Measurements from ENCODE around the gene LRPAP1. TPM values are rescaled to one million over a fixed set of nuclear protein-coding genes. Genes with fewer than 3 reads are reported as not detected.

The LRPAP1 gene
- polyA plus RNA-seq, 1 donor (not counting 4 experiments of a cell fraction or from before 2014, with no cell fraction given), result 121 TPM

DNA sequence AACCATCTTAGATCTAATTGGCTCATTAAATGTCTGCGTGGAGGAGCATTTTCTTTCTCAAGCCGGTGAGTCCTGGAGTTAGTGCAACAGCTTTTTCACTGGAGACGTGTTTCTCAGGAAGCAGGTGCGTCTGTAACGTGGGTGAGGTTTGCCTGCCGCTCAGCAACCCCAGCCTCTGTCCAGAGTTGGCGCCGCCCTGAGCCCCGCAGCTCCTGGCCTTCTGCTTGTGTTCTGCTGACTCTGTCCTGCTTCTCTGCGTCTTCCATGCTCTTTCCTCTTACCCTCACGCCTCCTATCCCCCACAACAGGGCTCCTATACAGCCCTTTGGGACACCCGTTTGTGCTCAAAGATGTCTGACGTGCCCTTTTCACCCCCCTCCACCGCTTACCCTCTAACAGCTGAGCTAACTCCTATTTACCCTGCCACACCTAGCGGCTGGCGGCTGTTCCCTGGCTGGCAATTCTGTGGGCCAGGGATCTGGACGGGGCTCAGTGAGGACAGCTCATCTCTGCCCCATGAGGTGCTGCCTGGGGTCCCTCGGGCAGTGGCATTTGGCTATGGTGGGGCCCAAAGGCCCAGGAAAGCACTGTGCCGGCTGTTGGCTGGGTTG lies 50.3 kb downstream of the LRPAP1 start:
- Histone ChIP-seq H3K79me2 (ENCODE audit: control insufficient read depth, insufficient read depth, low read length) (no peaks in the 10 kb centered on the region), H3K4me1 (ENCODE audit: control insufficient read depth, extremely low read depth, insufficient read depth, low read length) (peaks cover 20% of the 10 kb centered on the region), H3K27ac (ENCODE audit: control insufficient read depth, insufficient read depth, low read length) (no peak overlapping the region), H3K27me3 (ENCODE audit: control insufficient read depth, extremely low read depth, insufficient read depth, low read length) (peaks cover 49% of the 10 kb centered on the region), H3K9me1 (ENCODE audit: control insufficient read depth, extremely low read depth, insufficient read depth, low read length) (no peaks in the 10 kb centered on the region), H3K9ac (ENCODE audit: control insufficient read depth, extremely low read depth, insufficient read depth, low read length) (no peak overlapping the region), H2AFZ (ENCODE audit: control insufficient read depth, low read length) (no peak overlapping the region), H3K4me3 (ENCODE audit: control insufficient read depth in 2 of 3, extremely low read depth in 1 of 3, insufficient read depth in 2 of 3, low read depth in 1 of 3, low read length in 3 of 3) (no peak overlapping the region), H4K20me1 (ENCODE audit: control insufficient read depth, extremely low read depth, insufficient read depth, low read length) (no peaks in the 10 kb centered on the region), H3K36me3 (ENCODE audit: control insufficient read depth in 2 of 2, extremely low read depth in 1 of 2, insufficient read depth in 2 of 2, low read length in 2 of 2) (no peaks in the 10 kb centered on the region), H3K4me2 (ENCODE audit: control insufficient read depth, extremely low read depth, insufficient read depth, low read depth, low read length) (no peak overlapping the region), H3K9me3 (ENCODE audit: control insufficient read depth, low read depth, low read length) (no peaks in the 10 kb centered on the region)
- dilution Hi-C loops (cut with MboI; ENCODE audit: extremely low pct_ligation_motif_present, low sequenced_read_pairs), result no loop called here
- no peak for TF ChIP-seq EZH2 (IDR thresholded peaks at IDR 0.05; ENCODE audit: low read length)
- TF ChIP-seq, protein P1, sequence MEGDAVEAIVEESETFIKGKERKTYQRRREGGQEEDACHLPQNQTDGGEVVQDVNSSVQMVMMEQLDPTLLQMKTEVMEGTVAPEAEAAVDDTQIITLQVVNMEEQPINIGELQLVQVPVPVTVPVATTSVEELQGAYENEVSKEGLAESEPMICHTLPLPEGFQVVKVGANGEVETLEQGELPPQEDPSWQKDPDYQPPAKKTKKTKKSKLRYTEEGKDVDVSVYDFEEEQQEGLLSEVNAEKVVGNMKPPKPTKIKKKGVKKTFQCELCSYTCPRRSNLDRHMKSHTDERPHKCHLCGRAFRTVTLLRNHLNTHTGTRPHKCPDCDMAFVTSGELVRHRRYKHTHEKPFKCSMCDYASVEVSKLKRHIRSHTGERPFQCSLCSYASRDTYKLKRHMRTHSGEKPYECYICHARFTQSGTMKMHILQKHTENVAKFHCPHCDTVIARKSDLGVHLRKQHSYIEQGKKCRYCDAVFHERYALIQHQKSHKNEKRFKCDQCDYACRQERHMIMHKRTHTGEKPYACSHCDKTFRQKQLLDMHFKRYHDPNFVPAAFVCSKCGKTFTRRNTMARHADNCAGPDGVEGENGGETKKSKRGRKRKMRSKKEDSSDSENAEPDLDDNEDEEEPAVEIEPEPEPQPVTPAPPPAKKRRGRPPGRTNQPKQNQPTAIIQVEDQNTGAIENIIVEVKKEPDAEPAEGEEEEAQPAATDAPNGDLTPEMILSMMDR (optimal IDR thresholded peaks at IDR 0.05 in 1 of 3, IDR thresholded peaks at IDR 0.05 in 1 of 3, conservative IDR thresholded peaks at IDR 0.05 in 1 of 3; ENCODE audit: extremely low read depth in 1 of 3, insufficient read depth in 2 of 3, low read length in 3 of 3), result no peak
- FAIRE-seq, result no peak
- no peak for DNase-seq (ENCODE audit: low read depth, low spot score)

DNA sequence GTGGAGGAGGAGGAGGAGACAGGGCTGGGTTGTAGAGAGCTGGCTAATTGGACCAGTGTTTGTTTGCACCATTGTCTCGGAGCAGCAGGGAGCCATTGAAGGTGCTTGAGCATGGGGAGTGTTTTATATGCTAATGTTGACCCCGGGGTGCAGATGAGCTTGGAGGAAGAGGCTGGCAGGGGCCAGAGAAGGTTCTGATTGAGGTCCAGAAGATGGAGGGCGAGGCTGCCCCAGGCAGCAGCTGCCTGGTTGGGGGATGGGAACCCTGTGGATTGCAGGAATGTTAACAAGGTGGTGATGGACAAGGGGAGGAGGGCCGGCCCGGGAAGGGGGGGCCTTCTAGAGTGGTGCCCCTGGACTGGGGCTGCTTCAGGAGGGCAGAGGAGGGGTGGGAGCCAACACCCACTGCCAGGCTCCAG lies 51.1 kb downstream of the LRPAP1 start:
- H3K9me1 ChIP-seq (ENCODE audit: control insufficient read depth, extremely low read depth, insufficient read depth, low read length), result no peaks in the 10 kb centered on the region
- no peak for DNase-seq (ENCODE audit: low read depth, low spot score)
- H3K4me3 ChIP-seq (ENCODE audit: control insufficient read depth in 2 of 3, extremely low read depth in 1 of 3, insufficient read depth in 2 of 3, low read depth in 1 of 3, low read length in 3 of 3), result no peak overlapping the region
- peaks cover 54% of the 10 kb centered on the region for H3K27me3 ChIP-seq (ENCODE audit: control insufficient read depth, extremely low read depth, insufficient read depth, low read length)
- H3K4me2 ChIP-seq (ENCODE audit: control insufficient read depth, extremely low read depth, insufficient read depth, low read depth, low read length), result no peak overlapping the region
- no peaks in the 10 kb centered on the region for H4K20me1 ChIP-seq (ENCODE audit: control insufficient read depth, extremely low read depth, insufficient read depth, low read length)
- no peak overlapping the region for H3K9ac ChIP-seq (ENCODE audit: control insufficient read depth, extremely low read depth, insufficient read depth, low read length)
- no peaks in the 10 kb centered on the region for H3K9me3 ChIP-seq (ENCODE audit: control insufficient read depth, low read depth, low read length)
- FAIRE-seq, result no peak
- no peaks in the 10 kb centered on the region for H3K79me2 ChIP-seq (ENCODE audit: control insufficient read depth, insufficient read depth, low read length)
- H2AFZ ChIP-seq (ENCODE audit: control insufficient read depth, low read length), result no peak overlapping the region
- peaks cover 20% of the 10 kb centered on the region for H3K4me1 ChIP-seq (ENCODE audit: control insufficient read depth, extremely low read depth, insufficient read depth, low read length)
- no peak overlapping the region for H3K27ac ChIP-seq (ENCODE audit: control insufficient read depth, insufficient read depth, low read length)
- dilution Hi-C loops (cut with MboI; ENCODE audit: extremely low pct_ligation_motif_present, low sequenced_read_pairs), result no loop called here
- no peaks in the 10 kb centered on the region for H3K36me3 ChIP-seq (ENCODE audit: control insufficient read depth in 2 of 2, extremely low read depth in 1 of 2, insufficient read depth in 2 of 2, low read length in 2 of 2)
- TF ChIP-seq EZH2 (IDR thresholded peaks at IDR 0.05; ENCODE audit: low read length), result no peak
- TF ChIP-seq, protein P1 (optimal IDR thresholded peaks at IDR 0.05 in 1 of 3, IDR thresholded peaks at IDR 0.05 in 1 of 3, conservative IDR thresholded peaks at IDR 0.05 in 1 of 3; ENCODE audit: extremely low read depth in 1 of 3, insufficient read depth in 2 of 3, low read length in 3 of 3), result no peak

Data from keratinocyte (primary cell).